HG03460 (cell line): ENCODE results near the gene MRPL47.

ENCODE experiments used
- ATAC-seq: cut with Tn5 transposase; IDR thresholded peaks from one replicate; pipeline ENCODE4 v1.9.1; 2021; ENCODE audit not compliant: unreplicated experiment

Gene MRPL47

DNA sequence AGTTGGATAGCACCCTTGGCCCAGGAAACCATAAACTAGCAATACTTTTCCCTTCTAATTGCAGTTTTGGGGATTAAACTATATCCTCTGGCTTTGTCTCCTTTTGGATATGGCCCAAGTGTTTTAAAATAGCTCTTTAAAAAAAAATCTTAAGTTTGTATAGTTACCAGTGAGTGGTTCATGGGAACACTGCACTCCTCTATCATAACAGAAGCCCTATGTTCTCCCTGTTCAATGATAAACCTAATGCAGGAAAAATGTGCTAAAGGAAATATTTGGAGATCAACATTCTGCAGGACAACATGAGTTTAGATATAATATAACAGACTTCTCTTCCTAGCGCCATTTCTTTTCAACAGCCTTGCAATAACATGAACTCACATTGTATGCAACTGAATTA lies 13.1 kb downstream of the MRPL47 start:
- ATAC-seq, result no peak

DNA sequence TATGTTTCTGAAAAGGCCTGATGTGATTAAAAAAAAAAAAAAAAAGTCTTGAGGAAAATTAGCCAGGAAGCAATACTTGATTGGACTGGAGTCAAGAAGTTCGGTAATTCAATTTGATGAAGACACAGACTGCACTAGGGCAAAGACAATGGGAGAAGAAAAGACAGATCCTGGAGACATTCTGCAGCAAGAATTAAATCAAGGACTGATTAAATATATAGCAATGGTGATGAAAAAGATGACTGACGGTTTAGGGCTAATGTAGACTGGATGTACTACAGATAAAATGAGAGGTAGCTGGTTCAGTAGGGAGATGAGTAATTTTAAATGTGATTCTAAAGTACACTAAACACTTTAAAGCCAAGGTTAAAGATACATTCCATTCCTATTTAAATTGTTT lies 13.8 kb downstream of the MRPL47 start:
- ATAC-seq, result no peak

DNA sequence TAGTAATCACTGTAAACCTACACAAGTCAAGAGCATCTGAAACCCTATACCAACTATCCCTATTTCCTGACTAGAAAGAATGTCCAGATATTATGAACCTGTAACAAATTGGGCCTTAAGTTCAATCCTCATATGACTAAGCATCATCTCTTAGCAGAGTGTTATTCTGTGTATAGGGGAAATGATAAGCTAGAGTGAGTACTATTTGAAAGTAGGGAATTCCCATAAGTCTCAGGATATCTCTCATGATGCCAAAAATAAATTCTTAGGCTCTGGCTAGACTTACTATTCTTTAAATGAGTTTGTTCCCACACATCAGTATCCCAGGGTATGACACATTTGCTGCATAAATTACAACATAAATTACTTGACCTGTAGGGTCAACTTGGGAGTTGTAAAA lies 15.3 kb downstream of the MRPL47 start:
- ATAC-seq, result no peak

DNA sequence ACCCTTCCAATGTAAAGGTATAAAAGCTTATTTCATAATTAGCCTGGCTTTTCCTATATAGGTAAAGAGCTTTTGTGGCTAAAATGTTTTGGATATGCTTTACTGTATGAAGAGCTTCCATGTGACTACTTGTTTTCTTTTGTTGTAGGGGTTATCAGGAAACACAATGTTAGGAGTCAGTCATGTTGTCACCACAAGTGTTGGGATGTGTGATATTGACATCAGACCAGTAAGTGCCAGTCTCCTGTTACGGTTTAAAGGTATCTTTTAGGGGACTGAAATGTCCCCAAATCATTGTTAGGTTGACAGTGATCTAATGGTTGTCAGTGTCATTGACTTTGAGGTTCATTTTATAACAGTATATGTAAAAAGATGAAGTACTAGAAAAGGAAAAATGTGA lies 23.4 kb downstream of the MRPL47 start:
- no peak for ATAC-seq

GRCh38 chr3:179565496-179565895 lies 38.9 kb downstream of the MRPL47 start:
- ATAC-seq, result no peak

GRCh38 chr3:179563271-179563783 lies 41.1 kb downstream of the MRPL47 start:
- peak; percentile 46 for ATAC-seq

GRCh38 chr3:179562591-179563270 lies 41.7 kb downstream of the MRPL47 start, which contains the start of gene ACTL6A:
Gene ACTL6A, plus strand, starts transcription at chr3:179562926. Its CDS starts 167 bp downstream, at chr3:179563093.
- ATAC-seq, result peak; percentile 92

DNA sequence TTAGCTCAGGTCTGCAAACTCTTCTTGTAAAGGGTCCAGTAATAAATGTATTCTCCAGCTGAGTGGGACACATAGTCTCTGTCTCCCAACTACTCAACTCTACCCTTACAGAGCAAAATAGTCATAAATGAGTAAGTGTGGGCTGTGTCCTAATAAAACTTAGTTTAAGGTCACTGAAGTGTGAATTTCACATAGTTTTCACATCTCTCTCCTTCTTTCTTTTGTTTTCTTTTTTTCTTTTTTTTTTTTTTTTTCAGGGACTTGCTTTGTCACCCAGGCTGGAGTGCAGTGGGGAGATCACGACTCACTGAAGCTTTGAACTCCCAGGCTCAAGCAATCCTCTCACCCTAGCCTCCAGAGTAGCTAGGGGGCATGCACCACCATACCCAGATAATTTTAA lies 43.6 kb downstream of the MRPL47 start:
- no peak for ATAC-seq

- no peak for ATAC-seq
Measured at GRCh38 chr3:179558742-179559364, 45.6 kb downstream of the MRPL47 start.

DNA sequence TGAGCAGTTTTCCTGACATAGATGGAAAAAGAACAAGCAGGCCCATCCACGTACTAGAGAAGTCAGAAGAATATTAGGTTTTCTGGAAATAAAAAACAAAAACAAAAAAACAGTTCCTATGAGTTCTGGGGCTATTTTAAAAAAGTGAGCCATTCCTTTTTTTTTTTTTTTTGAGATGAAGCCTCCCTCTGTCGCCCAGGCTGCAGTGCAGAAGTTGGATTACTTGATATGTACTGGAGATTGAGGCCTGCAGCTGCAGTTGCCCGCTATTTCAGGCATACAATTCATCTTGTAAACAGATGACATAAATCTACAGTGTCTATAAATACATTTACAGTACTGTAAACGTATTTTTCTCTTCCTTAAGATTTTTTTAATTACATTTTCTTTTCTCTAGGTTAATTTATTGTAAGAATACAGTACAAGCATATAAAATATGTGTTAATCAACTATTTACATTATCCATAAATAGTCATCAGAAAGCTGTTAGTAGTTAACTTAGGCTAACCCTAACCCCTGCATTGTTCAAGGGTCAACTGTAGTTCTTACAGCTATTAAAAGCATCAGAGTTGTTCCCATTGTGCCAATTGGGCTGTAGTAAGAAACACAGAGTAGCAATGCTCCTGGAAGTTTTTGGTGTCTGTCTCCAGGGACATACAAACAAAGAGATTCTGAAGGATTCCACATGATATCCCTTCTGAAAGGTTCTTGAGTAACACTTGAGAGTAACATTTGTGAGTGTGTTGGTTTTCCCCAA lies 52.9 kb downstream of the MRPL47 start:
- no peak for ATAC-seq

DNA sequence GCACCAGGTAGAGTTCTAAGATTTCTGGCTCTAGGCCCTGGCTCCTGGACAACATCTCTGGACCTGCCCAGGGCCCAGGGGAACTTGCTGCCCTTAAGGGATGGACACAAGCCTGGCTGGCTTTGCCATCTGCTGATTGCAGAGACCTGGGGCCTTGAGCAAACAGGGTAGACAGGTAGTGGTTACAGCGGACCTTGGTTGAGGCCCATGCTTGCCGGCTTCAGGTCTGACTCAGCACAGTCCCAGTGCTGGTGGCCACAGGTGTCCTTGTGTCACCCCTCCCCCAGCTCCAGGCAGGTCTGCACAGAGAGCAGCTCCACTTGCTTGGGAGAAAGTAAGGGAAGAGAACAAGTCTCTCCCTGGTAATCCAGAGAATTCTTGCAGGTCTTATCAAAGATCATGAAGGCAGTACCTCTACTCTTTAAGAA lies 57.6 kb downstream of the MRPL47 start:
- ATAC-seq, result no peak

DNA sequence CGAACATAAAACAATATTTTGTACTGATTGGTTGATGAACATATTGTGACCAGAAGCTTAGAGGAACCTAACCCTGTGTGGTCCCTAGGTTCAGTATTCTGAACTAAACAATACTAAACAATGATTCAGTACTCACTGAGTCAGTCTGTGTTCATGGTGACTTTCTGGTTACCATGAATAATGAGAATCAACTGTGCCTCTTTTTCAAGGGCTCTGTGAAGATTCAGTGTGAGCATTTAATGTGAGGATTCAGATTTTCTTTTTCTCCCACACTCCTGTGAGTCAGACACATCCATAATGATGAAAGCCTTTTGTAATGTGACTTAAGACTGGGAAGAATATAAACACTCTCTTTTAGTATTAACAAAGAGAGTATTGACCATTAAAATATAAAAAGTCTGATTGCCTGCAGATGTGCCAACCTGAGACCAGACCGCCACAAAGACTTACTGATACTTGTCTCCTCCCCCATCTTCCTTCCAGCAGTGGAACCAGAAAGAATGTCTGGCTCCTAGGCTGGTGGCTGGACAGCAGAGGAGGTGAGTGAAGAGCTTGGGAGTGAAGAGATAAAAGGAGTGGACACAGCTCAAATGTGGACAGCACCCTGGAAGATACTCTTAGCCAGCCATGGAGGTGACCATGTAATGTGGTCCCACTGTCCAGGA lies 59.3 kb downstream of the MRPL47 start:
- no peak for ATAC-seq

- no peak for ATAC-seq
Measured at GRCh38 chr3:179542375-179542774, 62.1 kb downstream of the MRPL47 start.

- ATAC-seq, result no peak
Measured at GRCh38 chr3:179541596-179541995, 62.8 kb downstream of the MRPL47 start.

- no peak for ATAC-seq
Measured at GRCh38 chr3:179541094-179541493, 63.3 kb downstream of the MRPL47 start.
